Left renal pelvis (tissue), 4 donors: Measurements from ENCODE around the gene PORCN. TPM values are rescaled to one million over a fixed set of nuclear protein-coding genes. Genes with fewer than 3 reads are reported as not detected.
"Not testable (repeated sequence)": the region's sequence is repeated elsewhere in the genome, so short reads cannot be mapped to it uniquely, and the experiment has no call there.

Source experiments
- DNase-seq, 4 donors: peaks; one replicate each; pipeline ENCODE4 v3.0.0-alpha.2; 2013; ENCODE audit warnings: low read depth in 4 of 4, low spot score in 3 of 4
- polyA plus RNA-seq, 4 donors: library from polyadenylated mRNA; unstranded; fragments of 120-200 nt; gene quantifications; one replicate each; pipeline ENCODE4 v1.2.1, GENCODE V29; 2013; ENCODE audit not compliant: insufficient read length in 4 of 4

Gene PORCN
- polyA plus RNA-seq, 4 donors = 7.1 to 9.8 (median 8.4) TPM

DNA sequence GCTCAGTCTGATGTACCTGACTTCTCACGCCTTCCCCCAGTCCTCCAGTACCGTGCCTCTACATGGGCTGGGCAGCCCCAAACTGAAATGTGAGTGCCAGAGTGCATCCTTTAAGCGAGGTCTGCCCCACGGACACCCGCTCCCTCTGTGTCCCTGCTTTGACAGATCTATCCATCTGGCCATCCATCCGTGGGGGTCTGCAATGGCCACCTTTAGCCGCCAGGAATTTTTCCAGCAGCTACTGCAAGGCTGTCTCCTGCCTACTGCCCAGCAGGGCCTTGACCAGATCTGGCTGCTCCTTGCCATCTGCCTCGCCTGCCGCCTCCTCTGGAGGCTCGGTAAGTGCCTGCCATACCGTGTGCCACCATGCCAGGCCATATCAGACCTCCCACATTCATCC lies 827 bp downstream of the PORCN start:
- no peak for DNase-seq

DNA sequence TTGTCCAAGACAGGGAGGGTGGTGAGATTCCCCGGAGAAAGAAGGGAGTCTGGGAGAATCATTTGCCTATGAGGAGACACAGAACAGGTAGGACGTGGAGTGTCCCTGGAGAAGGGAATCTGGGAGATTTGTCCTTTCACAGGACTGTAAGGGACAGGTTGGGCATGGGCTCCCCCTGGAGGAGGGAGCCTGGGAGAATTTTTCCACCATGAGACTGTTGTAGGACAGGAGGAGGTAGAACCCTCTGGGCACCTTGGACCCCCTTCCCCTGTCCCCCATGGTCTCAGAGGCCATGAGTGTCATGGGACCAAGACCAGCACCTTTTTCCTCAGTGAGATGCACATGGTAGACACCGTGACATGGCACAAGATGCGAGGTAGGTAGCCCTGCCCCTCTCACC lies 2.8 kb downstream of the PORCN start:
- no peak for DNase-seq

DNA sequence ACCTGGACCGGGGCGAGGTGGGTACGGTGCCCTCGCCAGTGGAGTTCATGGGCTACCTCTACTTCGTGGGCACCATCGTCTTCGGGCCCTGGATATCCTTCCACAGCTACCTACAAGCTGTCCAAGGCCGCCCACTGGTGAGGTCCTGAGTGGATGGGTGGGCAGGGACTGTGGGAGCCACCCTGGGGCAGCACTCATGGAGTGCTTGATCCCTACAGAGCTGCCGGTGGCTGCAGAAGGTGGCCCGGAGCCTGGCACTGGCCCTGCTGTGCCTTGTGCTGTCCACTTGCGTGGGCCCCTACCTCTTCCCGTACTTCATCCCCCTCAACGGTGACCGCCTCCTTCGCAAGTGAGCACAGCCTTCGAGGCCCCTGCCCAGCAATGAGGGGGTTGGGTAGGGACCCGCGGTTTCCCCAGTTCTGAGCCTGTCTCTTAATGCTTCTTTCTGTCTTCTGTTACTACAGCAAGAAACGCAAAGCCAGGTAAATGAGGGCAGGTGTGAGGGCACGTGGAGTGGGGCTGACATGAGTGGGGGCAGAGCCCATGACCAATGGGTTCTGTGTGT lies 3.7 kb downstream of the PORCN start:
- no peak for DNase-seq

DNA sequence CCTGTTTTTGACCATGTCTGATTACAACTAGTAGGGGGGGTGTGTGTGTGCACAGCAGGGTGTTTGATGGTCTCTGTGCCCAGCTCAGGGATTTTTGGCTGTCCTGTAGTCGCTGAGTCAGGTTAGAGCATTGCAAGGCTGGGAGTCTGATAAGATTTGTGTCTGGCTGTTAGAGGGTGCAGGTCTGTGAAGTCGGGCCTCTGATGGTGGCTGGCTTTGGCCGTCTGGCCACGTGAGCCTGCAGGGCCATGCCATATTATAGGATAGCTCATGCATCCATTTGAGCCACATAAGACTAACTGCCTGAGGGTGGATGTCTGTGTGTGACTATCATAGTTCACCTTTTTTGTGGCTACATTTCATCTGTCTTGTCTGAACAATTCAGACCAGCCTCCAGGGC lies 4.9 kb downstream of the PORCN start:
- DNase-seq = no peak

DNA sequence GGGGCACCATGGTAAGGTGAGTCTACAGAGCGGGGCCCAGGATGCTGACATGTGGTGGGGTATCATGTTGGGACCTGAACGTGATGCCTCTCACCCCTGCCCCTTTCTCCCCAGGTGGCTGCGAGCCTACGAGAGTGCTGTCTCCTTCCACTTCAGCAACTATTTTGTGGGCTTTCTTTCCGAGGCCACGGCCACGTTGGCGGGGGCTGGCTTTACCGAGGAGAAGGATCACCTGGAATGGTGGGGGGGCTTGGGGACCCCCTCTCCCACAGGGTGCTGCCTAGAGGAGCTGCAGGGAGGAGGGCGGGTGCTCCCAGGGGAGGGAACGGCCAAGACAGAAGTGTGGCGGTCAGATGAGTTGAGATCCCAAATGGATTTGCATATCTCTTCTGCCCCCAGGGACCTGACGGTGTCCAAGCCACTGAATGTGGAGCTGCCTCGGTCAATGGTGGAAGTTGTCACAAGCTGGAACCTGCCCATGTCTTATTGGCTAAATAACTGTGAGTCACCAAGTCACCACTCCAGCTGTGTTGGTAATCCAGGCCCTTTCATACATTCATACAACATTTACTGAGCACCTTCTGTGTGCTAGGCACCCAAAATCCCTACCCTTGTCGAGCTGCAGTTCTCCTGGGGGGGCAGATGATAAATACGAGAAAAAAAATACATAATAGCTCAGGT lies 5.5 kb downstream of the PORCN start:
- DNase-seq = no peak

DNA sequence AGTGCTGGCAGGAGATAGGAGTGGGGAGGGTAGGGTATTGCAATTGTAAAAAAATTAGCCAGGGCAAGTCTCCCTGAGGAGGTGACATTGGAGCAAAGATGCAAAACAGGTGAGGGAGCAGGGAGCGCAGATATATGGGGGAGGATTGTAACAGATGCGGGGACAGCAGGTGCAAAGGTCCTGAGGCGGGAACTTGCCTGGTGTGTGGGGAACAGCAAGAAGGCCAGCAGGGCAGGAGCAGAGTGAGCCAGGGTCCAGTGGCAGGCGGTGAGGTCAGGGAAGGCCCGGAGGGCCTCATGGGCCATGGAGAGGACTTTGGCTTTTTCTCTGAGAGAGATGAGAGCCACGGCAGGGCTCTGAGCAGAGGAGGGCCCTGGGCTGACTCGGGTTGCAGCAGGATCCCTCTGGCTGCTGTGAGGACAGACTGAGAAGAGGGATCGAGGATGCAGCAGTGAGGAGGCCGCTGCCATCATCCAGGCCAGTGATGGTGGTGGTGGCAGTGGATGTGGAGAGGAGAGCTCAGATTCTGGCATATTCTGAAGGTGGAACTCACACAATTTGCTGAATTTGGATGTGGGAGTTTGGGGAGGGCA lies 6.2 kb downstream of the PORCN start:
- no peak for DNase-seq

DNA sequence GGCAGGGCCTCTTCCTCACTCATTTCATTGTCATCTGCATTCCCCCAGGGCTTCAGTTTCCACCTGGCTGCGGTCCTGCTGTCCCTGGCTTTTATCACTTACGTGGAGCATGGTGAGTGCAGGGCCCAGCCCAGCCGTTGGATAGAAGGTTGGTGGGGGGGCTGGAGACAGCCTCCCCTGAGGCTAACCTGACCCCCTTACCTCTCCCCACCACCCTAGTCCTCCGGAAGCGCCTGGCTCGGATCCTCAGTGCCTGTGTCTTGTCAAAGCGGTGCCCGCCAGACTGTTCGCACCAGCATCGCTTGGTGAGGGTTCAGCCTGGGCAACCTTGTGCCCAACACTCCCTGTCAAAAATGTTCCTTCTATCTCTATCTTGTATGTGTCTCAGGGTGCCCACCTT lies 7.0 kb downstream of the PORCN start:
- no peak for DNase-seq

DNA sequence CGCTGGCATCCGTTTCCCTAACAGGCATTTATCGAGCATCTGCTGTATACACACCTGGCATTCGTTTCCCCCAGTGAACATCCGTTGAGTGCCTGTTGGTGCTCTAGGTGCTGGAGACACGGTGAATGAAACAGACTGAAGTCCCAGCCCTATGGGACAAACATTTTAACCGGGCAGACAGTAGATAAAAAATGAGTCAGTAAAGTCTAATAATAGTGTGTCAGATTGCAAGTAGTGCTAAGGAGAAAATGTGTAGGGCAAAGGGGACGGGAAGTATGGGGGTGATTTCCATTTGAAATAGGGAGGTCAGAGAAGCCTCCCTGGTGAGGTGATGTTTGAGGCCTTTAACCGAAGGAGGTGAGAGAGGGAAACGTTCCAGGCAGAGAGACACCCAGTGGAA lies 7.5 kb downstream of the PORCN start:
- no peak for DNase-seq

DNA sequence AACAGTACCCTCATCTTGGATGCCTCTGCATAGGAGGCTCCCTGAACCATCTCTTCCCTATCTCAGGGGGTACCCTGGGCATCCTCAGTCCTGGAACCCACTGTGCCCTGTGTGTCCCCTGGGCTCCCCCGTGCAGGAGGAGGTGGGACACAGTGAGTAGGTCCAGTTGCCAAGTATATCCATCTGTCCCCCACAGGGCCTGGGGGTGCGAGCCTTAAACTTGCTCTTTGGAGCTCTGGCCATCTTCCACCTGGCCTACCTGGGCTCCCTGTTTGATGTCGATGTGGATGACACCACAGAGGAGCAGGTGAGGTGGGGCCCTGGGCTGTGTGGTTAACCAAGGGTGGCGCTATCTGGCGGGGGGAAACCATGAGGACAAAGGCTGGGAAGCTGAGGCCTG lies 8.2 kb downstream of the PORCN start:
- no peak for DNase-seq

DNA sequence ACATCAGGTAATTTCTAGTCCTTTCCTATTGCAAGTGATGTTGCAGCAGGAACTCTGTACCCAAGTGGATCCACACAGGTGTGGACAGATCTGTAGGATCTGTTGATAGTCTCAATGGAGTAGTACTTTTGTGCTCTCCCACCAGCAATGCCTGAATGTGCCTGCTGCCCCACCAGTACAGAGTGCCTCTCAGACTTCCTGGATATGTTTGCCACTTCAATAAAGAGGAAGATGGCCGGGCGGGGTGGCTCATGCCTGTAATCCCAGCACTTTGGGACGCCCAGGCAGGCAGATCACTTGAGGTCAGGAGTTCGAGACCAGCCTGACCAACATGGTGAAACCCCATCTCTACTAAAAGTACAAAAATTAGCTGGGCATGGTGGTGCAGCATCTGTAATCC lies 10.7 kb downstream of the PORCN start:
- DNase-seq = not testable (repeated sequence)

DNA sequence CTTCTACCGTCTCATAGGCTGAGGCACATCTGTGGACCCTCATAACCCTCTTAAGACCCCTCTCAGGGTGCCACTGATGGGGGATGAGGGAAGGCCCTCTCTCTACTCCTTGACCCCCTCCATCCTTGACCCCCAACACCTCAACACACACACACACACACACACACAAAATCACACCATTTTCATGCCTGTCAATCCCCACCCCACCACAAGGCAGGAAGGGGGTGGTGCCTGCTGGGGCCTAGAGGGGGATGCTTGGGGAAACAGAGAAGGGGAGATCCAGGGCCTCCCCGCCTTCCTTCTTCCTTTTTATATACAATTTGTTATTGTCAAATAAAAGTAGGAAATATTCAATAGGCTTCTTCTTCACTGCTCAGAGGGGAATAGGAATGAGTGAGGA lies 11.7 kb downstream of the PORCN start:
- DNase-seq = no peak

DNA sequence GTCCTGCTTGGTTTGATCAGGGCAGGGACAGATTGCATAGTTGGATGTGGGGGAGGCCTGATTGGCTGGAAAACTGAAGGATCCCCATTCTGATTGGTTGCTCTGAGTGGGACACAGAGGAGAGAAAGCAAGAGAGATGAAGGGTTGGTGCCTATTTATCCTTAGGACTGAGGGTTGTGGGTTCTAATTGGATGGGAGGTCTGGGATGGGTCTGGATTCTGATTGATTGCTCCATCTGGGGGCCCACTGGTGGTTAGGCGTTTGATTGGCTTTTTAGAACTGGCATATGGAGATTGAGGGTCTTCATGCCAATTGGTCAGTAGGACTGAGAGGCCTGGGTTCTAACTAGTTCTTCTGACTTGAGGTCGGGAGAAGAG lies 12.2 kb downstream of the PORCN start:
- DNase-seq = no peak

DNA sequence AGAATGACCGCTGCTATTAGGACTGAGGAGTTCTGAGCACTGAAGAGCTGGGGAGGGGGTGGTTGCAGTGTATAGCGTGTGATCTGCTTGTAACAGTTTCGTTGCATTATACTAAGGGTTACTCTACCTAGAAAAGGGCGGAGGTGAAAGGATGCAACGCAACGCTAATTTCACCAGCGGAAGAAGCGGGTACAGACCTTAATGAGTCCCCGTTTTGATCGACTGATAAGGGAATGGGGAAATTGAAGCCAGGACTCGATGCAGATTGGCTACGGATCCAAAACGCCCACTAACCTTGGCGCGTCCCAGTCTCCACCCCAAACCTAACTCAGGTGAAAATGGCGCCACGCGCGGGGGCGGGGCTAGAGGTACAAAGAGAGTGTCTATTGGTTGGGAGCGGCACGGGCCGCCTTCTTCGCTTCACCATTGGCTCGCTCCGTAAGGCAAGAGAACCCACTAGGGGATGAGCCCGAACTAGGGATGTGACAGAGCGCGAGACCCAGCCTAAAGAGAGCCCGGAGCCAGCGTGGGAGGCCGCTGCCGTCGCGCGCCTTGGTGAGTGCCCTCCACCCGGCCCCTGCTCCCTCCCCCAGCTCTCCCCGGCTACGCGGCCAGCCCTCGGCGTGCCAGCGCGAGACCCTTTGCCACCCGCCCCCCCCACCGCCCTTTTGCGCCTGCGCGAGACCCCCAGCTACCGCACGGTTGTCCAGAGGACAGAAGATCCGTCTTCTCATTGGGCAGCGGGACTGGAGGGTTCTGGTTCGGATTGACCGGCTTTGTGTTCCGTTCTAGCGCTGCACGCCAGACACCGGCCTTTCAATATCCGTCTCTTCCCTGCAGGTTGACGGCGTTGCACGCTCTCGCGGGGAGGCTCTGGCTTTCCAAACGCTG lies 12.8 kb downstream of the PORCN start, which contains the start of gene EBP:
TSS of gene EBP (plus strand) at position 456 of the 891 bp plus-strand sequence. CDS start 1,964 bp downstream, outside the sequence.
- DNase-seq = peak; percentile 60 to 77 (median 70)

DNA sequence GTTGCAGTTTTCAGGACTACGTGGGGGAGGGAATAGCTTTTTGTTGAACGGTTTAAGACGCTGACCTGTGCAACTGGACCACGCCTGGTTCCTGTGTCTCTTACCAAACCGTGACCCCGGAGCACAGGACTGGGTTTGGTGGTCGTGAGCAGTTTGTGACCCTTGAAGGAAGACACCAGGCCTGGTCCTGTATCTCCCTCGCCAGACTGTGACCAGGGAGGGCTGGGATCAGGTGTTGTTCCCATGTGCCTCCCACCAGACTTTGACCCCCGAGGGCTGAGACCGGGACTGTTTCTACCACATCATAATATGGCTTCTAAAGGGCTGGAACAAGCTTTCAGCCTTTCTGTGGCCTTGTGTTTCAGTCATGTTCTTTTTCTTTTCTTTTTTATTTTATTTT lies 13.5 kb downstream of the PORCN start:
- DNase-seq = peak in 1 of 4 donors; percentile 8

DNA sequence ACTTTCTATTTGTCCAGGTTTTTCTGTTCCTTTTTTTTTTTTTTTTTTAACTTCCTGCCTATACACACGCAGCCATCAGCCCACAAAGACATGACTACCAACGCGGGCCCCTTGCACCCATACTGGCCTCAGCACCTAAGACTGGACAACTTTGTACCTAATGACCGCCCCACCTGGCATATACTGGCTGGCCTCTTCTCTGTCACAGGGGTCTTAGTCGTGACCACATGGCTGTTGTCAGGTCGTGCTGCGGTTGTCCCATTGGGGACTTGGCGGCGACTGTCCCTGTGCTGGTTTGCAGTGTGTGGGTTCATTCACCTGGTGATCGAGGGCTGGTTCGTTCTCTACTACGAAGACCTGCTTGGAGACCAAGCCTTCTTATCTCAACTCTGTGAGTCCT lies 14.9 kb downstream of the PORCN start:
- DNase-seq = no peak

DNA sequence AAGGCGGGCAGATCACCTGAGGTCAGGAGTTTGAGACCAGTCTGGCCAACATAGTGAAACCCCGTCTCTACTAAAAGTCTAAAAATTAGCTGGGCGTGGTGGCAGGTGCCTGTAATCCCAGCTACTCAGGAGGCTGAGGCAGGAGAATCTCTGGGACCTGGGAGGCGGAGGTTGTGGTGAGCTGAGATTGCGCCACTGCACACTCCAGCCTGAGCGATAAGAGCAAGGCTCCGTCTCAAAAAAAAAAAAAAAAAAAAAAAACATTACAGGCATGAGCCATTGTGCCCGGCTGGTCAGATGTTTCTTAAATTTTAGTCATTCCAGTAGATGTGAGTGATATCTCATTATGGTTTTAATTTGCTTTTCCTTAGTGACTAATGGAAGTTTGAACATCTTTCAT lies 17.1 kb downstream of the PORCN start:
- not testable (repeated sequence) for DNase-seq

DNA sequence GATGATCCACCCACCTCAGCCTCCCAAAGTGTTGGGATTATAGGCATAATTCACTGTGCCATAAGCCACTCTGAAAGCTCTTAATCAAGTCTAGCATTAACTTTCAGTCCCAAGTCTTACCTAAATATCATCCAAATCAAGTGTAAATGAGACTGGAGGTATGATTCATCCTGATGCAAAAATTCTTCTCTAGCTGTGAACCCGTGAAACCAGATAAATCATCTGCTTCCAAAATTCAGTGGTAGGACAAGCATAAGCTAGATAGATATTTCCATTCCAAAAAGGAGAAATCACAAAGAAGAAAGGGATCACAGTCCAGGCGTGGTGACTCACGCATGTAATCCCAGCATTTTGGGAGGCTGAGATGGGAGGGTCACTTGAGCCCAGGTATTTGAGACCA lies 21.9 kb downstream of the PORCN start:
- DNase-seq = no peak

DNA sequence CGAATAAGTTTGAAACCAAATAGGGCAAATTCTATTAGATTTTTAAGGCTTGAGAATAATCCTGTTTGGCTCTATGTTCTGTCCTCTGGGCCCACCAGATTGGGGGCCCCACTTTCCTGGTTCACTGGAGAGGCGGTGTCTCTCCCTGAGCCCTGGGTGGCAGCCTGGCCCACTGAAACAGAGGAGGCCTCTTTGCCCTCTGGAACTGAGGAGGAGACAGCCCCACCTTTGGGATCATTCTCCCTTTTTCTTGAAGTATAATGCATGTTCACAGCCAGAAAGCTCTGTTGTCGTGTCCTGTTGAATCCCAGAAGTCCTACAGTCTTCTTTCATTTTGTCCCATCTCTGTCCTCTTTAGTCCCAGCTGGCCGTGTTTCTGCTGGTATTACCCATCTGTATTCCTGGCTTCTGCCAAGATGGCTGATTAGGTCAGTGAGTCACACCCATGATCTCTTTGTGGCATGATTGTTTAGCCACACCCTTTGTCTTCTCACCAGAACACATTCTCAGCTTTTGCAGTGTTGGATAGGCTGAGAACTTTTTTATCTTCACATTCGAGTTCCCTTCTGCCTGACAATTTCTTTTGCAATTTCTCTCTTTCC lies 22.7 kb downstream of the PORCN start:
- DNase-seq = no peak

DNA sequence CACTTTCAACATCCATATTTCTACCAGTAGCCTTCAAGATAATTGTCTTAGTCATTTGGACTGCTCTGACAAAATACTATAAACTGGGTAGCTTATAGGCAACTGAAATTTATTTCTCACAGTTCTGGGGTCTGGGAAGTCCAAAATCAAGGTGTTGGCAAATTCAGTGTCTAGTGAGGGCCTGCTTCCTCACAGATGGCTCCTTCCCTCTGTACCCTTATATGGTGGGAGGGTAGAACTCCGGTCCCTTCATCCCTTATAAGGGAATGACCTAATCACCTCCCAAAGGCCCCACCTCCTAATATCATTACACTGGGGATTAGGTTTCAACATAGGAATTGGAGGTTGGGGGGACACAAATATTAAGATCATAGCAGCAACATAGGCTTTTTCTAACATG lies 23.4 kb downstream of the PORCN start:
- no peak for DNase-seq

DNA sequence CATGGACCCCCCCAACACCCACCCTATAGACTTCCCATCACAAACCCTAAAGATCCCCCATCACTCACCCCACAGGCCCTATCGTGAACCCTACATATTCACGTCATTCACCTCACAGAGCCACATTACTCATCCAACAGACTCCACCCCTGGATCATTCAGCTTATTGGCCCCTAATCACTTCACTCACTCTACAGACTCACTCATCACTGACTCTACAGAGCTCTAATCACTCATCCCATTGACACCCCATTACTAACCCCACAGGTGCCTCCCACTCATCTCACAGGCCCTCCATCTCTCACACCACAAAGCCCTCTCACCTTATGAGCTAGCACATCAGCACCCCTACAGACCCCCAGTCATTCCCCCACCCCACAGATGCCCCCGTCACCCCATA lies 24.4 kb downstream of the PORCN start:
- DNase-seq = no peak
